GM12891 (cell line): ENCODE measurements around the gene FRMD3.

ENCODE experiments used
- POLR2A ChIP-seq: IDR thresholded peaks from 2 replicates; pipeline ENCODE4 v1.6.1; 2011; ENCODE audit warnings: low read depth, low read length, control low read depth
- TAF1 ChIP-seq: IDR thresholded peaks from 2 replicates; pipeline ENCODE4 v1.6.1; 2011; ENCODE audit warnings: low read depth, low read length, control low read depth

DNA sequence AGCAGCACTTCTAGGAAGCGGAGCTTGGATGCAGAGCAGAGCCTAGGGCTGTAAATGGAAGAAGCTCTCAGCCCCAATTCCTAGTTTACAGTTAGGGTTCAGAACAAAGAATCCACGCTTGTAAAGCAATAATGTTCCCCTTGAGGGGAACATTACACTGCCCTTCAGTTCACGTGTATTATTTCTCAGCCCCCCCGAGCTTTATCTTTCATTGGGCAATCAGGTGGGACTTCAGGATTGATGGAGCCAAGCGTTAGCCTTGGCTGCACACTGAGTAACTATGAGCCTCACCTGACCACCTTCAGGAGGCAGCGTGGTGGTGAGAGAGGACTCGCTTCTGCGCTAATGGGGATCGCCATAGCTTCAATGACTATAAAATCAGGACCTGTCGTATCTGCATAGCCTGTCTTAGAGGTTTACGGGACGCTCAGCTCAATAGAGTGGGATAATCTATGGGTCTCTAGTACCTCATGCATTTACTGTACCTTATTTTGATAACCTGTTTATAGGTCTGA is 318.2 kb downstream of the FRMD3 start:
- TF ChIP-seq POLR2A, result no peak
- TF ChIP-seq TAF1, result no peak
